ENCODE measurements around the gene EPB41L1. TPM values are rescaled to one million over a fixed set of nuclear protein-coding genes. Genes with fewer than 3 reads are reported as not detected.

Gene EPB41L1
- polyA plus RNA-seq, 1 donor from 2014 or later: 0.83 TPM

DNA sequence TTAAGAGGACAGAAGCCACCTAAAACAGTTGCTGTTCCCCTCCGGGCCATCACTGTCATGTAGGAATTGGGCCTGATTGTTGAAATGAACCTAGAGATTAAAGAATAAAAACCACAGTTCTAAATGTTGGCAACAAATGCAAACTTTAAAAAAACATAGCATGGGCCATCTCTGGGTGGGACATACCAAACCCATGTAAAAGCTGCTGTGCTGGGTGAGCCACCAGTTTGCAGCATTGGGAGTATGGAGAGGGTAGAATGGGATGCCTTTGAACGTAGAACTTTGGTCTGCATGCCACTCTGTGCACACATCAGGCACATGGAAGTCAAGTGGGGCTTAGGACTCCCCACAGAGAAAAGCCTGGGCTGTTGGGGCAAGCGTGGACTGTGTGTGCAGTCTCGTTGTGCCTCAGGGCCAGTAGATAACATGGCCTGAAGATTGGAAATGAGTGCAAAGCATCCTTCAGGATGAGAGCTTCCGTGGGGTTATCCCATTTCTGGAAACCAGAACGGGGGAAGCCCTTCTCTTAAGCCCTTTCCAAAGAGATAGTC is 28.1 kb downstream of the EPB41L1 start:
- Mint-ChIP-seq H3K27me3 (no peaks in the 10 kb centered on the region), H3K4me3 (no peak overlapping the region), H3K9me3 (no peaks in the 10 kb centered on the region), H3K36me3 (no peaks in the 10 kb centered on the region), H3K27ac (no peak overlapping the region), H3K4me1 (peaks cover 0 to 3% (median 0%) of the 10 kb centered on the region in 3 donors)

DNA sequence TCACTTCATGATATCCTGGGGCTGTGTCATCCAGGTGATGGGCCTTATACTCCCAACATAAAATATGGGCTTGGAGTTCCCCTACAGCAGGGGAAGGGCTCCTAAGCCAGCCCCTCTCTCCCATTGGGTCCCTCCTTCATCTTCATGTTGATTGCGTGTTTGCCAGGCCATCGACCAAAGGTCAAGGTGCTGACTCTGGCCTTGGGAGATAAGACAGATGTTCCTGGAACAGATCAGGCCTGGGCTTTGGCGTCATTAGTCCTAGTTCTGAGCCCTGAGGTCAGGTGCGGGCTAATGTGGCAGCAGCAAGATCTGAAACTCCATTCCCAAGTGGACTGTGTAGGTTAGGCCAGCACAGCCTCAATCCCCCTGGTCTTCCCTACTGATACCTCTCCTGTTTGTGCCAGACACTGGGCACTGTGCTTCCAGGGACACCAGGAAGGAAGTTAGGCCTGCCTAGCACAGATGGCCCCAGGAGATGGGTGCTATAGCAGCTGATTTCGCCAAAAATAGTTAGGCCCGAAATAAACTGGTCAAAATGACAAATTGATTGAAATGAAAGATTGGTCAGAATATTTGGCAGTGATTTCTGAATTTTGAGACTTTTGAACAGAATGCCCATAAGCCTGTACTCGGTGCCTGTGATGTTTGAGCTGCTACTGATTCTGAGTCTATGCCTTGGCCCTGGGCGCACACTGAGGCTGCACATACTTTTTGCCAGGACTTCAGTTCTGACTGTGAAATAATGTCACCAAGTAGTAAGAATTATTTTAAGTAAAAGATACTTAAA is 28.8 kb downstream of the EPB41L1 start:
- Mint-ChIP-seq H3K36me3 (no peaks in the 10 kb centered on the region), H3K4me3 (no peak overlapping the region), H3K9me3 (no peaks in the 10 kb centered on the region), H3K4me1 (peaks cover 0 to 3% (median 0%) of the 10 kb centered on the region in 3 donors), H3K27me3 (no peaks in the 10 kb centered on the region), H3K27ac (no peak overlapping the region)

DNA sequence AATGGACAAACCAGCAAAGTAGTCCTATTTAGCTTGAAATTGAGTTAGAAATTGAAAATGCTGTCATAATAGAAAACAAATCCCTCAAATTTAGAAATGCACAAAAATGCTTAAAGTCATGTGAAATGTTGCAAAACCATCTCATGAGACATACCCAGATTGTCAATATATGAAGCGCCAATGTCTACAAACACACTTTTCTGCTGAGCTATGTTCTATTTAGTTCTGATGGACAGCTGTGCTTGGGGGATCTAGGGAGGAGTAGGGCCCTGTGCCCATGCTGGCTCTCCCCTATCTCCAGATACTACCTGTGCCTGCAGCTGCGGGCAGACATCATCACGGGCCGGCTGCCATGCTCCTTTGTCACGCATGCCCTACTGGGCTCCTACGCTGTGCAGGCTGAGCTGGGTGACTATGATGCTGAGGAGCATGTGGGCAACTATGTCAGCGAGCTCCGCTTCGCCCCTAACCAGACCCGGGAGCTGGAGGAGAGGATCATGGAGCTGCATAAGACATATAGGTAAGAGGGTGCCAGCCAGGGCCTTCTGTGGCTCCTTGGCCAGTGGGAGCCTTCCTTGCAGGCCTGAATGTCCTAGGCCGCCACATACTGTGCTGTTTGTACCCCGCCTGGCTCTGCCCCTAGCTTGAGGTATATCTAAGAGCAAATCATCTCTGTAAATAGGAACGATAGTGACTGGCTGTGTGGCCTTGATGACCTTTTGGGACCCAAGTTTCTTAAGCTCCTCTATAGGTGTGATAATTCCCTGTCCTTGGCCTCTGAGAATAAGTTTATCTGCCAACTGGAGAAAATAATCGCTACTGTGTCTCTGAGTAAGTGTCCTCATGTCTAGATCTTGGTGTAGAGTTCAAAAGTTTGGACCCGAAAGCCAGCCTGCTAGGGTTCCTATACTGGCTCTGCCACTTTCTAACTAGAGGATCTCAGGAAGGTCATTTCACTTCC is 30.6 kb downstream of the EPB41L1 start:
- Mint-ChIP-seq H3K27me3 (no peaks in the 10 kb centered on the region), H3K9me3 (no peaks in the 10 kb centered on the region), H3K4me1 (peaks cover 0 to 3% (median 0%) of the 10 kb centered on the region in 3 donors), H3K36me3 (peaks cover 1% of the 10 kb centered on the region), H3K27ac (no peak overlapping the region), H3K4me3 (no peak overlapping the region)

DNA sequence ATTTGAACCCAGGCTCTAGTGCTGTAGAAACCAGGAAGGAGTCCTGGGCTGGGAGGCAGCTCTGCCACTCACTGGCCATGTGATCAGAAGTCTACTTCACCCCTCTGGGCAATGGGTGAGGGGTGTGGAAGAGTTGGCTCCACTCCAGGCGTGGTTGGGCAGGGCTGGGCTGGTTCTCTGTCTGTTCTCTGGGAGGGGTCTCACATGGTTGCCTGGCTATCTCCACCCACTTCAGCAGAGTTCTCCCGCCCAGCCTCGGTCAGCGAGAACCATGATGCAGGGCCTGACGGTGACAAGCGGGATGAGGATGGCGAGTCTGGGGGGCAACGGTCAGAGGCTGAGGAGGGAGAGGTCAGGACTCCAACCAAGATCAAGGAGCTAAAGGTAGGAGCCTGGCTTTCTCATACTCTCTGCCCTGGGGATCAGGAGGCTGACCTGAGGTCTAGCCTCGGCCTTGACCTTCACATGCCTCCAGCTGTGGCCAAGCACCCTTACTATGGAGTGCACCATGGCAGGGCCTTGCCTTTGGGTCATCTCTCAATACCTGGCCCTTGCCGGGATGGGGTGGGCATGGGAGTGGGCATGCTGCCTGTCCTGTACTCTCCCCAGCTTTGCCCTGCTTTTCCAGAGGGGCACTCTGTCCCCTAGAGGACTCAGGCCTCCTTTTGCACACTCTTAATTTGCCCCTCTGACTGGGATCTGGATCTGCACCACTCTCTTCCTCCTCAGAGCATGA is 39.6 kb downstream of the EPB41L1 start:
- H3K36me3 Mint-ChIP-seq: peaks cover 2% of the 10 kb centered on the region

DNA sequence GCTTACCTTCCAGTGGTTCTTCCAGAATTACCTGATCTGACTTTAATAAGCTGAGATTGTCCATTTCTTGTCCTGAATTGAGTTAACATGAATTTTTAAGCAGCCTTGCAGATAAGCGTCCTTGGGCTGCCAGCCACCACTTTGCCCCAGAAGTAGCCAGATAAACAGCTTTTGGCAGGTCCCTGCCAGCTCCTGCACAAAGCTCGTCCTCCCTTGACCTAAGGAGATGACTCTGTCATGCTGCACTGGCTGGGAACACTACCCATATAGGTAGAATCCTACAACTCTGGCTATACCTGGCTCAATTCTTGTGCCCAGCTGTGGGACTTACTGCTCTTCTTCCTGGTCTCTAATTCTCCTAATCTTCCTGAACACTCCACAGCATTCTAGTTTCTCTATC is 42.1 kb downstream of the EPB41L1 start:
- H3K27ac Mint-ChIP-seq: no peak overlapping the region
- H3K27me3 Mint-ChIP-seq: peaks cover 6% of the 10 kb centered on the region
- no peak overlapping the region for H3K4me3 Mint-ChIP-seq
- peaks cover 1 to 4% (median 3%) of the 10 kb centered on the region in 3 donors for H3K4me1 Mint-ChIP-seq
- H3K36me3 Mint-ChIP-seq: peaks cover 2% of the 10 kb centered on the region
- H3K9me3 Mint-ChIP-seq: peaks cover 0 to 2% (median 0%) of the 10 kb centered on the region in 3 donors

More for the DNA sequence above, 39.6 kb downstream of the EPB41L1 start:
- Mint-ChIP-seq H3K4me3 (no peak overlapping the region), H3K4me1 (no peaks in the 10 kb centered on the region), H3K9me3 (peaks cover 0 to 2% (median 0%) of the 10 kb centered on the region in 3 donors), H3K27ac (no peak overlapping the region), H3K27me3 (peaks cover 4% of the 10 kb centered on the region)

DNA sequence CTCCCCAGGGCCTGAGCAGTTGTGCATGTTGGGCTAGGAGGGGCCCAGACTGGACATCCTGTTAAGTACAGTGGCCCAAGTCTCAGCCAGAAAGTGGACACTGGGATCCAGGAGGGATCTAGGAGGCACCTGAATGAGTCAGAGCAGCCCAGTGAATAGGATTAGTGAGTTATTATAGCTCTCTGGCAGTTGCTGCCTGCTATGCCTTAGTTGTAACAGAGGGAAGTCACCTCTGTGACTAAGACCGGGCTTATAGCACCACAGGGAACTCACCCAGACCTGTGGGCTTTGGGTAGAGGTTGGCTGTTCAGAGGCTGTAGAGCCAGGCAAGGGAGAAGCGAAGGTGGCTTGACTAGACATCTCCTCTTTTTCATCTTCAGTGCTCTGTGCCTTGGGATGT is 42.7 kb downstream of the EPB41L1 start:
- Mint-ChIP-seq H3K4me1 (peaks cover 1 to 4% (median 3%) of the 10 kb centered on the region in 3 donors), H3K27me3 (peaks cover 6% of the 10 kb centered on the region), H3K9me3 (peaks cover 0 to 2% (median 0%) of the 10 kb centered on the region in 3 donors), H3K4me3 (no peak overlapping the region), H3K27ac (no peak overlapping the region), H3K36me3 (peaks cover 2% of the 10 kb centered on the region)

DNA sequence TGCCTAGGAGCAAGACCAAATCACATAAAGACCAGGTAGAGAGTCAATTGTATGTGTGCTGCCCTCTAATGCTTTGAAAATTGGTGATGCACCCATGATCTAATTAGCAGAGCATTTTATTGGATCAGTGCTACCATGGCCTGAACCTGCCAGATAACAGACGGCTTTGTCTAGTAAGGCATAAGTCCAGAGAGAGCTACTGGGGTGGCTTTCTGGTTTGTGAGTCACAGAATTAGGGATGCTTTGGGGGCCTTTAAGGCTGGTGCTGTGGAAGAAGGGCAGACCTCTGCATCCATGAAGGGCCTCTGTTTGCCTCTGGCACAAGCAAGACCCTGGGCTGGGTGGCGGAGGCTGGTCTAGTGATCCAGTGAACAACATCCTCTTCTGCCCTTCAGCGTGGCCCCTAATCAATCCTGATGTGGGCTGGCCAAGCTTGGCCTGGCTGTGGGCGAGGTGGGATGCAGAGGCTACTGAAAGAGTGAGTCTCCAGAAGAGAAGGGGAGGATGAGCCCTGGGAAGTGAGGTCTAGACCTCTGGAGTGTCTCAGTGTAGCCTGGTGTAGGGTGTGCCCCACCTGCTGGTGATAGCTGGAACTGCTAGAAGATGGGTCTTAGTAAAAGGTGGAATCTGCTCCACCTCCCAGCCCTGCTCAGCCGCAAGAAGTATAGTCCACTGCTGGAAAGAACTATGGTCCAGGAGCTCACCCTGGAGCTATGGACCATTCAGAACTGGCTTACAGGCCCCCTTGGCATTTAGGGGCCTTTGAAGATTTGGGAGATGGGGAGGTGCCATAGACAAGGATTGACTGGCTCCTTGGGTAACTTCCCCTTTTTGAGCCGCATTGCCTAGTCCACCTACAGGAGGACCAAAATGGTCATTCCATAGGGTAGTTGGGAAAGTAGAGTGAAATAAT is 45.1 kb downstream of the EPB41L1 start:
- peaks cover 0 to 2% (median 0%) of the 10 kb centered on the region in 3 donors for H3K9me3 Mint-ChIP-seq
- peaks cover 6 to 10% (median 8%) of the 10 kb centered on the region in 3 donors for H3K4me1 Mint-ChIP-seq
- peak overlapping the region in 1 of 4 donors; percentile 45 for H3K4me3 Mint-ChIP-seq
- H3K27ac Mint-ChIP-seq: no peak overlapping the region
- H3K27me3 Mint-ChIP-seq: peaks cover 9% of the 10 kb centered on the region
- peaks cover 2% of the 10 kb centered on the region for H3K36me3 Mint-ChIP-seq

DNA sequence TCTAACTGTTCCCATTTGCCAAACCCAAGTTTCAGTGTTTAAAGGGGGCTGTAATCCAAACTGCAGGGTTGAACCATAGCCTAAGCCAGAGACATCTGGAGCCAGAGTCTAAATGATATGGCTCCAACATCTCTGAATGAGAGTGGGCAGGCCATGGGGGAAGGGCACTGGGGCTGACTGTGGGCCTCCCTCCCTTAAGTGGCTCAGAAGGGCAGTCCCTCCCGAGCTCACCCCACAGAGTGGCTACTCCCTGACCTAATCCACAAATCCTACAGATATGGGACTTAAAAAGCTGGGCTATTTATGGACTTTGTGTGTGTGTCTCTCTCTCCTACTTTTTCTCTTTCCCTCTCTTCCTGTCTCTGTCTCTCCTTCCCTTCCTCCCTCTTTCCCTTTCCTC is 45.9 kb downstream of the EPB41L1 start:
- peaks cover 0 to 2% (median 0%) of the 10 kb centered on the region in 3 donors for H3K9me3 Mint-ChIP-seq
- H3K27ac Mint-ChIP-seq: no peak overlapping the region
- H3K36me3 Mint-ChIP-seq: no peaks in the 10 kb centered on the region
- H3K4me1 Mint-ChIP-seq: peaks cover 6 to 10% (median 8%) of the 10 kb centered on the region in 3 donors
- H3K4me3 Mint-ChIP-seq: no peak overlapping the region
- peaks cover 13% of the 10 kb centered on the region for H3K27me3 Mint-ChIP-seq

DNA sequence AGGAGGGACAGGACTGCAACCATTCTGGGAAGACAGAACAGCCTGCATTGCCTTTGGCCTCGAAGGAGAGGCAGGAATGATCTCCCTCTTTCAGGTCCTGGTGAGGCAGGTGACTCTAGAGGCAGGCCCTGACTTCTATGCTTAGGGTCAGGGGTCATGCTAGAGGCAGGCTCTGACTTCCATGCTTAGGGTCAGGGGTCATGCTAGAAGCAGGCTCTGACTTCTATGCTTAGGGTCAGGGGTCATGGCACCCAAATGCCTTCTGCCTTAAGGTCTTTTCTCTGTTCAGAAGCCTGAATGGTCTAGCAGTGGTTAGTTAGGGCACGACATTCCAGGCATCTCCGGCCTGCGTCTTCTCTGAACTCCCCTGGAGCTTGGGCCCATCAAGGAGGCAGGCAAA is 46.7 kb downstream of the EPB41L1 start:
- Mint-ChIP-seq H3K9me3 (no peaks in the 10 kb centered on the region), H3K27me3 (peaks cover 11% of the 10 kb centered on the region), H3K4me3 (no peak overlapping the region), H3K27ac (no peak overlapping the region), H3K4me1 (peaks cover 6 to 10% (median 8%) of the 10 kb centered on the region in 3 donors), H3K36me3 (no peaks in the 10 kb centered on the region)

DNA sequence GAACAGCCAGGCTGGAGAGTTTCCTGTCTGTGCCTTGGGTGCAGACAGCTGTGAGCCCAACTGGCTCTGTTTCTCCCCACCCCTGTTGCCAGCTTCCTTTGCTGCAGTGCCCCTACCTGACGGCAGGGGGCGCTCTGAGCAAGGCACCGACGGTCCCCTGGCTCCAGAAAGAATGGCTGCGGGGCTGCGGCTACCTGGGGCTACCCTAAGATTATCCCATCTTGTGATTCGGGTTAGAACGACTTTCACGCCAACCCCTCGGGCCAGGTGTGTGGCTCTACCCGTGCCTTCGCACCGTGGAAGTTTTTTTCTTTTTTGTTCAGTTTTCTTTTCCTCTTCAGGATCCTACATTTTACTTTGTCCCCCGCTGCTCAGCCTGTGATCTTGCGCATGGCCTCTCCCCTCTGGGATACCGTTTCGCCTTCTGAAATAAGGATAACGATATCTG is 48.4 kb downstream of the EPB41L1 start:
- Mint-ChIP-seq H3K4me1 (peaks cover 6 to 10% (median 8%) of the 10 kb centered on the region in 3 donors), H3K27me3 (peaks cover 13% of the 10 kb centered on the region), H3K9me3 (no peaks in the 10 kb centered on the region), H3K36me3 (no peaks in the 10 kb centered on the region), H3K27ac (peak overlapping the region in 2 of 3 donors; percentile 3 to 17), H3K4me3 (peak overlapping the region in 2 of 4 donors; percentile 38 to 71)

DNA sequence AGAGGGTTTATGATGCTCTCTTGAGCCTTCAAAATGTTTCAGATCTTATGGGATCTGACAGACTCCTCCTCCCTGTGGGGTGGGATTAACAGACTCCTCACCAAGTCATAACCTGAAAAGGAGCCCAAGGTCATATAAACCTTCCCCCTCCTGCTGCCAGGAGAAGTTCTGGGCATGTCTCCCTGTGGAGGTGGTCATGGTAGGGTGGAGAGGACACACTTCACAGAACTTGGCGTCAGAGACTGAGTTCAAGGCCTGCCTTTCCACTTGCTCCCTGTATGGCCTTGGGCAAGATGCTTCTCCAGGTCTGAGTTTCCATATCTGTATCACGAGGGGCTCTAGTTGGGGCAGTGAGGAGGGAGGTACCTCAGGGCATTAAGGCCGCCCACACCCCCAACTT is 49.3 kb downstream of the EPB41L1 start:
- H3K9me3 Mint-ChIP-seq: no peaks in the 10 kb centered on the region

DNA sequence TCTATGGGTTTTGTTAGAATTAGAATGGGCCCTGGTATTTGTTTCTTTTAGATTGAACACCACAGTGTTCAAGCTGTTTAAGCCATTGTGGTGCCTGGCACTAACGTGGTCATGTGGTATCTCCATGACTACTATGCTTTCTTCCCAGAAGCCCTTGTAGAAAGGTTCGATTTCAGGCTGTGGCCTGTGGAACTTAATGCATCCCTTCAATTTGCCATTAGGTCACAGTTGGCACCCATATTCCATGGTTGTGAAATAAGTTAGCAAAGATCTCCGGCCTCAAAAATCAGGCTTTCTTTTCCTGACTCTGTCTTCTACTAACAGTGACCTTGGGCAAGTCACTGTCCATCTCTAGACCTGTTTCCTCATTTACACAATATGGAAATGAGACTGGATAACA is 50.5 kb downstream of the EPB41L1 start:
- Mint-ChIP-seq H3K4me1 (peaks cover 4 to 7% (median 5%) of the 10 kb centered on the region in 3 donors), H3K4me3 (no peak overlapping the region), H3K36me3 (no peaks in the 10 kb centered on the region), H3K27ac (no peak overlapping the region), H3K27me3 (peaks cover 19% of the 10 kb centered on the region), H3K9me3 (no peaks in the 10 kb centered on the region)

More for the DNA sequence above, 49.3 kb downstream of the EPB41L1 start:
- H3K27me3 Mint-ChIP-seq: peaks cover 17% of the 10 kb centered on the region
- peaks cover 6 to 10% (median 8%) of the 10 kb centered on the region in 3 donors for H3K4me1 Mint-ChIP-seq
- no peak overlapping the region for H3K4me3 Mint-ChIP-seq
- H3K36me3 Mint-ChIP-seq: no peaks in the 10 kb centered on the region
- no peak overlapping the region for H3K27ac Mint-ChIP-seq

DNA sequence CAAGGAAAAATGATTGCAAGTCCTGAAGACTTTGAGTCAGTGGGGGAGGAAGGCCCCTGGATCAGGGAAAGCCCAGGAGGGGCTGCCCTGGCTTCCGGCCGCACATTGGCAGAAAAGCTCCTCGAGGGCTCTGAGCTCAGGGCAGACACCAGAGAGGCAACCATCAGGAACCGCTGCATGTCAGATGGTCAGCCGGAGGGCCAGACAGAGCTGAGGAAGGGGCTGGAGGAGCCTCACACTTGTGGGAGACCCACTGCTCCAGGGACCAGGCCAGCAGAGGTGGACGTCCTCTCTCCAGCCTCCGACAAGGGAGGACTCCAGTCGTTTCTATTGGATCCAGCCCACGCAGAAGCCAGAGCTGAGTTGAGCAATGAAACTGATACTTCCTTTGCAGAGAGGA is 51.5 kb downstream of the EPB41L1 start:
- Mint-ChIP-seq H3K27me3 (peaks cover 17% of the 10 kb centered on the region), H3K4me3 (no peak overlapping the region), H3K9me3 (no peaks in the 10 kb centered on the region), H3K36me3 (no peaks in the 10 kb centered on the region), H3K4me1 (peaks cover 4 to 6% (median 4%) of the 10 kb centered on the region in 3 donors), H3K27ac (no peak overlapping the region)

All from IgD-negative memory B cell (primary cell).